GM12892 (cell line): Measurements from ENCODE around the gene SRPX.
A peak's percentile ranks its signal among the peaks of the same experiment; 100 is the strongest.

Source experiments
- DNase-seq: peaks from one replicate; pipeline ENCODE4 v3.0.0; 2011; ENCODE audit not compliant: insufficient read length
- FAIRE-seq: peaks from 2 replicates; lab custom pipeline; 2011; peaks lifted over from hg19 to GRCh38; lab: Jason Lieb, UNC
- POLR2A ChIP-seq: IDR thresholded peaks from 2 replicates; pipeline ENCODE4 v1.6.1; 2011; ENCODE audit warnings: low read depth, low read length, control low read depth
- POLR2AphosphoS5 ChIP-seq: IDR thresholded peaks from 2 replicates; pipeline ENCODE4 v1.6.1; 2011; ENCODE audit warnings: low read depth, low read length, control low read depth
- TAF1 ChIP-seq: IDR thresholded peaks from 2 replicates; pipeline ENCODE4 v1.6.1; 2011; ENCODE audit warnings: low read depth, mild to moderate bottlenecking, control low read depth, low read length, borderline replicate concordance

Gene SRPX

DNA sequence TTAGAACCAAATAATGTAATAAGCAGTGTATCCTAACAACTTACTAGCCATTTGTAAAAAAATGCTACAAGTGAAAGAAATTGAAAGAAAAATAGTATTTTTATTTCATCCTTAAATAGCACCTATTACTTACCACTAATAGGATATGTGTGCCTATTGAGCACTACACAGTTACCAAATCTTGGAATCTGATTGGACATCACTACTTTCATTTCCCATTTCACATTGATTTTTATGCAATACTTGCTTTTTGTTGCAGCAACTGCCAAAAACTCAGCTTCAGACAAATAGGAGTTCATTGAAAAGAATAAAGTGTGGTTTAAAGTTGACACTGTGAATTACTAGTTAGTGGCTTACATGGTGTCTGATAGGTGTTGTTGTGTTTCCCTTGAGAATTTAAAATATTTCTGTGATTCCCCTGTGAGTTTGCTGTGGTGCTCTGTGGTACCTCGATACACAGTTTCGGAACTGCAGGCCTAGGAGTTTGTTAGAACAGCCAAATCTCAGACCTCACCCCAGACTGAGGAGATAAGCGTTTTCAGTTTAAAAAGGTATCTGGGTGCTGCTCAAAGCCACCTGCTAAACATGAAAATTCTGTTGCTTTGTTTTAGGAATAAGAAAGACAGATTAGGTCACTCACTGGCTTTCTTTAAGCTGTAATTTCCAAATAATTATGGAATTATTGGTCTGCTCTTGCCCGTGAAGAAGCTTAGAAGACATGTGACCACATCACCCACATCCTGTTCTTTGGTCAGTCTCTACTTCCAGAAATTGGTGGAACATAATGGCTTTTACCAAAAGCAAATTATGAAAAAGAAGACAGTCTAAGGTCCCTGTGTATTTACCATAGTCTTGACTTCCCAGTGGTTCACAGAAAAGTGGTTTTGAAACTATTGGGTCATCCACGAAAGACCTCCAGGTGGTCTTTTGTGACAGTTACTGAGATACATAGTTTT, 116.5 kb downstream of the SRPX start:
- FAIRE-seq (peak; percentile 62), DNase-seq (peak; percentile 5)
- TF ChIP-seq POLR2A (no peak), TAF1 (no peak), POLR2AphosphoS5 (no peak)

DNA sequence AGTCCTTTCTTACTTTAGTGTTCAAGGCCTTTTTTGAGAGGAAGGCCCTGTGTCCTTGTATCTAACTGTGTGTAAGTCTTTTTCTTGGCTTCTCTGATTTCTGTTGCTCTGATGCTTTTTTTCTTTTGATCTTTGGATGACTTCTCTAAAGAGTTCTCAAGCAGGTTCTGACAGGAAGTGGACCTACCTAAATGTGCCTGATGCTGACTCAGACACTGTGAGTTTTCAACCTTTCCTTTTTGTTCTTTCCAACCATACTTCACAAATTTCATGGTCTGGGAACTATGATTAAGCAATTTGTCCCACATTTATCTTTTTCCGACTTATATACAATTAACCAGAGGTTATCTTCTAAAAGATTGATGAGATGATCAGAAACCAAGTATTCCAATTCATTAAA, 117.8 kb downstream of the SRPX start:
- TF ChIP-seq TAF1: no peak
- no peak for TF ChIP-seq POLR2A
- TF ChIP-seq POLR2AphosphoS5: no peak
- FAIRE-seq (no peak), DNase-seq (no peak)

DNA sequence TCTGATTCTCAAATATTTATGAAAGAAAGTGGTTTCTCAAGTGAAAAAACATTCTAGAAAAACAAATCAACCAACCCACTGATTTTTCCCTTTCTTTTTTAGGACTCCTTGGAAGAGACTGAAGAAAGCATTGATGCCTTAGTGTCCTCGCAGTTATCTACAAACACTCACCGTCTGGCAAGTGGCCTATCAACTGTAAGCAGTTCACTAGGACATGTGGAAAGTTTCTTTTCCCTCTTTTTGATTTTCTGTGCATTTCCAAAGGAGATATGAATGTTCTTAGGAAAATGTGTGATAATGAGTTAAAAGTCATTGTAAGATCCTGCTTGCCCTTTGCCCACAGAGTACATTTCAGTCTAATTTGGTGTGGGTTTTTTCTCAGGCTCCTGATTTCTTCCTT, 118.4 kb downstream of the SRPX start:
- DNase-seq (no peak), FAIRE-seq (no peak)
- no peak for TF ChIP-seq POLR2A
- no peak for TF ChIP-seq POLR2AphosphoS5
- TF ChIP-seq TAF1: no peak

DNA sequence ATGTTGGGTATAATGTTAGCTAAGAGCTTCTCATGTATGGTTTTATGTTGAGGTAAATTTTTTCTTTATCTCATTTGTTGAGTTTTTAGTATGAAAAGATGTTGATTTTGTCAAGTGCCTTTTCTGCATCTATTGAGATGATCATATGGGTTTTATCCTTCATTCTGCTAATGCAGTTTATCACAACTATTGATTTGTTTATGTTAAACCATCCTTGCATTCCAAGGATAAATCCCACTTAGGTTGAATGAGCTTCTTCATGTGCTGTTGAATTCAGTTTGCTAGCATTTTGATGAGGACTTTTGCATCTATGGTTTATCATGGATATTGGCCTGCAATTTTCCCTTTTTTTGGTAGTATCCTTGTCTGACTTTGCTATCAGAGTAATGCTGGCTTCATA, 121.0 kb downstream of the SRPX start:
- no peak for DNase-seq
- FAIRE-seq: no peak

More for the DNA sequence above, 121.0 kb downstream of the SRPX start:
- TF ChIP-seq POLR2AphosphoS5 (no peak), POLR2A (no peak), TAF1 (no peak)
